Tibial artery (tissue), 4 donors: ENCODE measurements around the gene IFRD2.
"Not testable (repeated sequence)": the region's sequence is repeated elsewhere in the genome, so short reads cannot be mapped to it uniquely, and the experiment has no call there.

Experiments
- DNase-seq, 2 donors: peaks; one replicate each; pipeline ENCODE4 v3.0.0-alpha.2; 2019
- H3K27ac ChIP-seq, 2 donors: fragments of 200-600 bp; sonication (generic) in 1 of 2; 1 replicate in 1 of 2; 2 replicates in 1 of 2; pipeline ENCODE4 v1.5.1; 2018 to 2019; ENCODE audit warnings: mild to moderate bottlenecking in 1 of 2
- H3K27me3 ChIP-seq, 2 donors: fragments of 200-600 bp; sonication (generic) in 1 of 2; one replicate each; pipeline versions ENCODE4 v1.5.1 to v1.6.0; 2016 to 2019
- H3K36me3 ChIP-seq, 3 donors: fragments of 200-600 bp; sonication (generic) in 2 of 3; one replicate each; pipeline ENCODE4 v1.5.1; 2016 to 2019; ENCODE audit warnings: mild to moderate bottlenecking in 2 of 3
- H3K4me1 ChIP-seq, 4 donors: fragments of 200-600 bp; sonication (generic) in 2 of 4; 1 replicate in 3 of 4; 2 replicates in 1 of 4; pipeline ENCODE4 v1.5.1; 2016 to 2019
- H3K4me3 ChIP-seq, 2 donors: fragments of 200-600 bp; sonication (generic) in 1 of 2; 1 replicate in 1 of 2; 2 replicates in 1 of 2; pipeline ENCODE4 v1.5.1; 2018 to 2019; ENCODE audit warnings: mild to moderate bottlenecking in 2 of 2
- H3K9me3 ChIP-seq, 3 donors: fragments of 200-600 bp; sonication (generic) in 1 of 3; one replicate each; pipeline ENCODE4 v1.5.1; 2016 to 2019
- intact Hi-C: fragments of 100-400 bp; cut with DNase I; formaldehyde crosslinking; loops from one replicate; pipeline ENCODE4 v1.15.0; 2023; ENCODE audit warnings: low total_unique reads
- TF ChIP-seq, protein P1 (sequence below), 2 experiments: fragments of 200-600 bp in 1 of 2; fragments of 450-650 bp in 1 of 2; IDR thresholded peaks; one replicate each; pipeline ENCODE4 v1.5.1; 2017 to 2019; ENCODE audit warnings: antibody characterized with exemption in 2 of 2, mild to moderate bottlenecking in 1 of 2, moderate library complexity in 1 of 2

The IFRD2 gene

GRCh38 chr3:50249457-50249856 lies 42.8 kb downstream of the IFRD2 start:
- Histone ChIP-seq H3K9me3 (no peaks in the 10 kb centered on the region), H3K27me3 (no peaks in the 10 kb centered on the region), H3K4me1 (peaks cover 0 to 82% (median 71%) of the 10 kb centered on the region in 4 donors), H3K4me3 (no peak overlapping the region), H3K27ac (peak overlapping the region; percentile 56 to 67), H3K36me3 (peaks cover 15 to 29% (median 26%) of the 10 kb centered on the region in 3 donors)
- intact Hi-C loops, result no loop called here
- TF ChIP-seq, protein P1, sequence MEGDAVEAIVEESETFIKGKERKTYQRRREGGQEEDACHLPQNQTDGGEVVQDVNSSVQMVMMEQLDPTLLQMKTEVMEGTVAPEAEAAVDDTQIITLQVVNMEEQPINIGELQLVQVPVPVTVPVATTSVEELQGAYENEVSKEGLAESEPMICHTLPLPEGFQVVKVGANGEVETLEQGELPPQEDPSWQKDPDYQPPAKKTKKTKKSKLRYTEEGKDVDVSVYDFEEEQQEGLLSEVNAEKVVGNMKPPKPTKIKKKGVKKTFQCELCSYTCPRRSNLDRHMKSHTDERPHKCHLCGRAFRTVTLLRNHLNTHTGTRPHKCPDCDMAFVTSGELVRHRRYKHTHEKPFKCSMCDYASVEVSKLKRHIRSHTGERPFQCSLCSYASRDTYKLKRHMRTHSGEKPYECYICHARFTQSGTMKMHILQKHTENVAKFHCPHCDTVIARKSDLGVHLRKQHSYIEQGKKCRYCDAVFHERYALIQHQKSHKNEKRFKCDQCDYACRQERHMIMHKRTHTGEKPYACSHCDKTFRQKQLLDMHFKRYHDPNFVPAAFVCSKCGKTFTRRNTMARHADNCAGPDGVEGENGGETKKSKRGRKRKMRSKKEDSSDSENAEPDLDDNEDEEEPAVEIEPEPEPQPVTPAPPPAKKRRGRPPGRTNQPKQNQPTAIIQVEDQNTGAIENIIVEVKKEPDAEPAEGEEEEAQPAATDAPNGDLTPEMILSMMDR (IDR thresholded peaks at IDR 0.05), result no peak
- DNase-seq, result no peak

DNA sequence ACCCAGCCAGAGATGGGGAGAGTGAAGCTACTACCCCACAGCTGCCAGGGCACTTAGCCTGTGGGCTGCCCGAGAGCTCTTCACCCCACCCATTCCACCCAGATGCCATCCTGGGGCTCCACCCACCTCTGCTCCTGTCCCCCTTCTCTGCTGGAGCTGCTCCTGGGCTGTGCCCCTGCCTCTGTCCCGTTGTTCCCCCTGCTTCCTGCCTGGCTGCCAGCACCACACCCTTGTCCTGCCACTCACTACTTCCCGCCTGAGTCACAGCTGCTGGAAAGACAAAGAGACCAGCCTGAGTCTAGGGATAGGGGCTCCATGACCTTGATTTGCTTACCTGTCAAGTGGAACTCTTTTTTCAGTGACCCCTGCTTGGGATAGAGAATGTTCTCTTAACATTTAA lies 43.8 kb downstream of the IFRD2 start:
- no peaks in the 10 kb centered on the region for H3K9me3 ChIP-seq
- H3K4me1 ChIP-seq, result peaks cover 0 to 83% (median 76%) of the 10 kb centered on the region in 4 donors
- peaks cover 13 to 18% (median 15%) of the 10 kb centered on the region in 3 donors for H3K36me3 ChIP-seq
- H3K27ac ChIP-seq, result peak overlapping the region; percentile 56 to 67
- DNase-seq, result peak; percentile 76 to 80
- H3K4me3 ChIP-seq, result no peak overlapping the region
- intact Hi-C loops, result no loop called here
- H3K27me3 ChIP-seq, result no peaks in the 10 kb centered on the region
- TF ChIP-seq, protein P1 (IDR thresholded peaks at IDR 0.05), result no peak

DNA sequence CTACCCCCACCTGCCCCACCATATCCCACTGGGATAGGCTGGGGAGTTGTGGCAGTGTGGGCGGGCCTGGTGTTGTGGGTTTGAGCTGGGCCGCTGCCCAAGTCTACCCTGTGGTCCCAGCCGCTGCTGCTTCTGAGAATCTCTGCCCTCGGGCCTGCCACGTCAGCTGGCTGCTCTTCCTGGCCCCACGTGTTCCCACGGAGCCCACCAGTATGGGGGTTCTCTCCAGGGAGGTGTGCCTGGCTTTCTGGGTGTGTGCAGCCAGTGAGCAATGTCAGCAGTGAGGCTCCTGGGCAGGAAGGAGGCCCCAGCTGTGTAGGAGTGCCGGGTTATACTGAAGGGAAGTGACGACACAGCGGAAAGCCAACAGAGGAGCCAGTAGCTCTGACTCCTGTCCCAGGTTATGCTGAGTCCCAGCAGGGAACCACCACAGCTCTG lies 45.7 kb downstream of the IFRD2 start:
- H3K27ac ChIP-seq, result peak overlapping the region; percentile 63 to 86
- intact Hi-C loops, result loop anchor here (1.0 kb wide), 1 partner anchor 19 kb away; no protein-coding TSS in a partner anchor
- H3K4me1 ChIP-seq, result peaks cover 0 to 100% (median 92%) of the 10 kb centered on the region in 4 donors
- no peak for DNase-seq
- H3K27me3 ChIP-seq, result no peaks in the 10 kb centered on the region
- peak overlapping the region; percentile 39 to 49 for H3K4me3 ChIP-seq
- no peaks in the 10 kb centered on the region for H3K9me3 ChIP-seq
- TF ChIP-seq, protein P1 (IDR thresholded peaks at IDR 0.05), result no peak
- no peaks in the 10 kb centered on the region for H3K36me3 ChIP-seq

- TF ChIP-seq, protein P1 (IDR thresholded peaks at IDR 0.05), result peak; percentile 95 to 97
- H3K27ac ChIP-seq, result peak overlapping the region; percentile 63 to 86
- DNase-seq, result peak; percentile 92 to 94
- no peaks in the 10 kb centered on the region for H3K9me3 ChIP-seq
- H3K4me1 ChIP-seq, result peaks cover 0 to 100% (median 92%) of the 10 kb centered on the region in 4 donors
- H3K36me3 ChIP-seq, result no peaks in the 10 kb centered on the region
- intact Hi-C loops, result loop anchor here (1.0 kb wide), 1 partner anchor 19 kb away; no protein-coding TSS in a partner anchor
- no peaks in the 10 kb centered on the region for H3K27me3 ChIP-seq
- peak overlapping the region; percentile 39 to 49 for H3K4me3 ChIP-seq
Measured at GRCh38 chr3:50245831-50246516, 46.3 kb downstream of the IFRD2 start.

GRCh38 chr3:50245251-50245745 lies 46.9 kb downstream of the IFRD2 start:
- intact Hi-C loops, result no loop called here
- TF ChIP-seq, protein P1 (IDR thresholded peaks at IDR 0.05), result no peak

GRCh38 chr3:50244813-50245212 lies 47.4 kb downstream of the IFRD2 start:
- peak overlapping the region; percentile 63 to 86 for H3K27ac ChIP-seq
- not testable (repeated sequence) for H3K36me3 ChIP-seq, H3K9me3 ChIP-seq, DNase-seq, H3K27me3 ChIP-seq, H3K4me3 ChIP-seq
- intact Hi-C loops, result loop anchor here (5.0 kb wide), 1 partner anchor 32 kb away; the partner anchor contains the start of gene LSMEM2
- peaks cover 0 to 100% (median 93%) of the 10 kb centered on the region in 4 donors for H3K4me1 ChIP-seq

More at GRCh38 chr3:50245251-50245745, 46.9 kb downstream of the IFRD2 start:
- H3K4me1 ChIP-seq, result peaks cover 0 to 100% (median 93%) of the 10 kb centered on the region in 4 donors
- peak overlapping the region; percentile 63 to 86 for H3K27ac ChIP-seq
- peak overlapping the region; percentile 39 to 49 for H3K4me3 ChIP-seq
- no peak for DNase-seq
- H3K27me3 ChIP-seq, result no peaks in the 10 kb centered on the region
- H3K9me3 ChIP-seq, result no peaks in the 10 kb centered on the region
- no peaks in the 10 kb centered on the region for H3K36me3 ChIP-seq
